RWPE2 (cell line): ENCODE results near the gene SGMS1.

Experiments
- ATAC-seq: fragments of 200-7000 bp; cut with Tn5 transposase; 3 replicates; pipeline ENCODE4 v1.9.1; 2021; ENCODE audit warnings: low read depth
- DNase-seq: peaks from one replicate; pipeline ENCODE4 v3.0.0-alpha.2; 2020; ENCODE audit warnings: low spot score
- H3K27ac ChIP-seq: fragments of 450-650 bp; 2 replicates; pipeline ENCODE4 v1.5.1; 2017; ENCODE audit warnings: mild to moderate bottlenecking; ENCODE audit not compliant: poor library complexity, severe bottlenecking
- H3K27me3 ChIP-seq: fragments of 250-450 bp; sonication (Bioruptor Pico); 2 replicates; pipeline ENCODE4 v1.5.1; 2021; ENCODE audit warnings: mild to moderate bottlenecking, moderate library complexity; ENCODE audit not compliant: insufficient read depth, poor library complexity, severe bottlenecking
- H3K36me3 ChIP-seq: fragments of 250-450 bp; sonication (Bioruptor Pico); 2 replicates; pipeline ENCODE4 v1.5.1; 2020; ENCODE audit warnings: low read depth, mild to moderate bottlenecking, moderate library complexity
- H3K4me1 ChIP-seq: fragments of 250-450 bp; sonication (Bioruptor Pico); 2 replicates; pipeline ENCODE4 v1.5.1; 2021; ENCODE audit warnings: mild to moderate bottlenecking, moderate library complexity; ENCODE audit not compliant: insufficient read depth, poor library complexity, severe bottlenecking
- H3K4me3 ChIP-seq: fragments of 250-450 bp; sonication (Bioruptor Pico); 2 replicates; pipeline ENCODE4 v1.5.1; 2021; ENCODE audit warnings: mild to moderate bottlenecking, moderate library complexity; ENCODE audit not compliant: severe bottlenecking
- H3K9me3 ChIP-seq: fragments of 250-450 bp; sonication (Bioruptor Pico); 2 replicates; pipeline ENCODE4 v1.5.1; 2021; ENCODE audit warnings: mild to moderate bottlenecking, moderate library complexity; ENCODE audit not compliant: severe bottlenecking
- TF ChIP-seq, protein P1 (sequence below): fragments of 450-650 bp; IDR thresholded peaks from one replicate; pipeline ENCODE4 v1.5.1; 2017; ENCODE audit warnings: mild to moderate bottlenecking, moderate library complexity; ENCODE audit not compliant: poor library complexity, severe bottlenecking

Gene SGMS1

DNA sequence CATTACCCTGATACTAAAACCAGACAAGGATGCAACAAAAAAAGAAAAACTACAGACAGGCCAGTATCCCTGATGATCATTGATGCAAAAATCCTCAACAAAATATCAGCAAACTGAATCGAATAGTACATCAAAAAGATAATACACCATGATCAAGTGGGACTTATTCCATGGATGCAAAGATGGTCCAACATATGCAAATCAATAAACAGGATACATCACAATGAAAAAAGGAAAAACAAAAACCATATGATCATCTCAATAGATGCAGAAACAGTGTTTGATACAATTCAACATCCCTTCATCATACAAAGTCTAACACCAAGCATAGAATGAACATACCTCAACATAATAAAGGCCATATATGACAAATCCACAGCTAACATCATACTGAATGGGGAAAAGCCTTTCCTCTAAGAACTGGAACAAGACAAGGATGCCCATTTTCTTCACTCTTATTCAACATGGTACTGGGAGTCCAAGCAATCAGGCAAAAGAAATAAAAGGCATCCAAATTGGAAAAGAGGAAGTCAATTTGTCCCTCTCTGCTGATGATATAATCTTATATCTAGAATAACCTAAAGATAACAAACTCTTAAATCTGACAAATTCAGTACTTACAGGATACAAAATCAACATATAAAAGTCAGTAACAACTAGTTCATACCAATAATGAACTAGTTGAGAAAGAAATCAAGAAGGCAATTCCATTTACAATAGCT, 323.6 kb downstream of the SGMS1 start:
- no peak for DNase-seq
- no peak for ATAC-seq
- no peaks in the 10 kb centered on the region for H3K4me1 ChIP-seq
- no peak overlapping the region for H3K27ac ChIP-seq
- H3K9me3 ChIP-seq = no peaks in the 10 kb centered on the region
- no peaks in the 10 kb centered on the region for H3K36me3 ChIP-seq
- TF ChIP-seq, protein P1, sequence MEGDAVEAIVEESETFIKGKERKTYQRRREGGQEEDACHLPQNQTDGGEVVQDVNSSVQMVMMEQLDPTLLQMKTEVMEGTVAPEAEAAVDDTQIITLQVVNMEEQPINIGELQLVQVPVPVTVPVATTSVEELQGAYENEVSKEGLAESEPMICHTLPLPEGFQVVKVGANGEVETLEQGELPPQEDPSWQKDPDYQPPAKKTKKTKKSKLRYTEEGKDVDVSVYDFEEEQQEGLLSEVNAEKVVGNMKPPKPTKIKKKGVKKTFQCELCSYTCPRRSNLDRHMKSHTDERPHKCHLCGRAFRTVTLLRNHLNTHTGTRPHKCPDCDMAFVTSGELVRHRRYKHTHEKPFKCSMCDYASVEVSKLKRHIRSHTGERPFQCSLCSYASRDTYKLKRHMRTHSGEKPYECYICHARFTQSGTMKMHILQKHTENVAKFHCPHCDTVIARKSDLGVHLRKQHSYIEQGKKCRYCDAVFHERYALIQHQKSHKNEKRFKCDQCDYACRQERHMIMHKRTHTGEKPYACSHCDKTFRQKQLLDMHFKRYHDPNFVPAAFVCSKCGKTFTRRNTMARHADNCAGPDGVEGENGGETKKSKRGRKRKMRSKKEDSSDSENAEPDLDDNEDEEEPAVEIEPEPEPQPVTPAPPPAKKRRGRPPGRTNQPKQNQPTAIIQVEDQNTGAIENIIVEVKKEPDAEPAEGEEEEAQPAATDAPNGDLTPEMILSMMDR = no peak
- no peaks in the 10 kb centered on the region for H3K27me3 ChIP-seq
- H3K4me3 ChIP-seq = no peak overlapping the region

DNA sequence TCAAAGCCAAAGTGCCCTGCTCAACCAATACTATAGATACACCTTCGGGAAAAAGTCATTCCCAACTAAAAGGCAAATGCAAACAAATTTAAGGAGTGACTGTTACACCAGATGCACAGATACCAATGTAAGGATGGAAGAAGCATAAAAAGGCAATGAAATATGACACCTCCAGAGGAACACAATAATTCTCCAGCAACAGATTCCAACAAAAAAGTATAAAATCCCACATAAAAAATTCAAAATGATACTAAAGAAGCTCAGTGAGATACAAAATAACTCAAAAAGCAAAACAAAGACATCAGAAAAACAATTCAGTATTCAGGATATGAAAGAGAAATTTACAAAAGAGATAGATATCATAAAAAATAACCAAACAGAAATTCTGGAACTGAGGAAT, 328.4 kb downstream of the SGMS1 start:
- Histone ChIP-seq H3K4me3 (no peak overlapping the region), H3K4me1 (no peaks in the 10 kb centered on the region), H3K9me3 (no peaks in the 10 kb centered on the region), H3K36me3 (no peaks in the 10 kb centered on the region), H3K27ac (no peak overlapping the region), H3K27me3 (no peaks in the 10 kb centered on the region)
- TF ChIP-seq, protein P1 = no peak
- DNase-seq (no peak), ATAC-seq (no peak)

DNA sequence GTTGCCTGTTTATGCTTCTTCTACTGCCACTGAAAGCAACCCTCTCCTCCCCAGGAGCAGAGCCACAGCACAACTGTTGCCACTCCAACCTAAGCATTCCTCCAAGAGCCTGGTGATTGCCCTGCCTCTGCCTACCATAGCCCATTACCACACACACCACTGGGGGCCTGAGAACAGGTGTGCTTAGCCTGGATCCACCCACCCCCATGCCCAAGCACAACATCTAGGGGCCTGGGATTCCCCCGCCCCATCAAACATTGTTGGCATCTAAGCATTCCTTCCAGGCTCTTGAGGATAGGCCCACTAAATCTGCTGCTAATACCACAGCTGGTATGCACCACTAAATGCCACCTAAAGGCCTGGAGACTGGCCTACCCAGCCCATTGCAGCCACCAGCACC, 329.2 kb downstream of the SGMS1 start:
- no peaks in the 10 kb centered on the region for H3K36me3 ChIP-seq
- no peak overlapping the region for H3K27ac ChIP-seq
- no peak overlapping the region for H3K4me3 ChIP-seq
- H3K4me1 ChIP-seq = no peaks in the 10 kb centered on the region
- ATAC-seq (no peak), DNase-seq (no peak)
- H3K9me3 ChIP-seq = no peaks in the 10 kb centered on the region
- H3K27me3 ChIP-seq = no peaks in the 10 kb centered on the region
- TF ChIP-seq, protein P1 = no peak

DNA sequence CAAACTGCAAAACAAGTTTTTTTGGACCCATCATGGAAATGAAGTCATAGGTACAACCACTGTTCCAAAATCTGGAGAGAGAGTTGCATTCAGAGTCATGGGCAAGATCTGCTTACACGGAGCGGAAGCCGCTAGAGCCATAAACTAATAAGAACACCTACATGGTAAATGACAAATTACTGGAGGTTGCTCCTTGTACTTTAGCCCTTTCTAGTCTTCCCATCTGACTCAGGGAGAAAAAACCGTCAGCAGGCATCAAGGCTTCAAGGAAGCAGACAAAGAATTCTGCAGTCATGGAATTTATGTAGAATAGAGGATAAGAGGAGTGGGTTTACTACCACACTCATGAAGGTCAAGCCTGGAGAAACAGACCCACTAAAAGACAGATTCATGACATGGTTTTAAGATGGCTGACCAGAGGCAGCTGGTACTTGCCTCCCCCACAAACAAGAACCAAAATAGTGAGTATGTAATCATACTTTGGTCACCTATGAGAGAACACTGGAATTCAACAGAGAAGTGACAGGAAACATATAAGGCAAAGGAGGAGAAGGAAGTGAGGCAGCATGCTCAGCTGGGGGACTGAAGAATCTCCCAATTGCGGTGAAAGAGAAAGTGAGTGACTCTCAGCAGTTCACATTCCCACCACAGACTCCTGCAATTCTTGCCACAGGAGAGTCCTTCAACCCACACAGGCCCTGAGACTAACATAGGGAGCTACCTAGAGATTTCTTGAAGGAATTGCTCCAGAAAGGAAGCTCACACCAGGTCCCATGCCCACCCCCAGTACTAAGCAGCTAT, 330.0 kb downstream of the SGMS1 start:
- no peak overlapping the region for H3K4me3 ChIP-seq
- ATAC-seq (no peak), DNase-seq (no peak)
- H3K4me1 ChIP-seq = no peaks in the 10 kb centered on the region
- no peaks in the 10 kb centered on the region for H3K9me3 ChIP-seq
- no peak overlapping the region for H3K27ac ChIP-seq
- TF ChIP-seq, protein P1 = no peak
- H3K27me3 ChIP-seq = no peaks in the 10 kb centered on the region
- H3K36me3 ChIP-seq = no peaks in the 10 kb centered on the region
